HG03045 (cell line): ENCODE measurements around the gene TEKTIP1.

ENCODE experiments used
- ATAC-seq: cut with Tn5 transposase; IDR thresholded peaks from one replicate; pipeline ENCODE4 v1.9.1; 2021; ENCODE audit warnings: mild to moderate bottlenecking, moderate library complexity; ENCODE audit not compliant: unreplicated experiment

Gene TEKTIP1

DNA sequence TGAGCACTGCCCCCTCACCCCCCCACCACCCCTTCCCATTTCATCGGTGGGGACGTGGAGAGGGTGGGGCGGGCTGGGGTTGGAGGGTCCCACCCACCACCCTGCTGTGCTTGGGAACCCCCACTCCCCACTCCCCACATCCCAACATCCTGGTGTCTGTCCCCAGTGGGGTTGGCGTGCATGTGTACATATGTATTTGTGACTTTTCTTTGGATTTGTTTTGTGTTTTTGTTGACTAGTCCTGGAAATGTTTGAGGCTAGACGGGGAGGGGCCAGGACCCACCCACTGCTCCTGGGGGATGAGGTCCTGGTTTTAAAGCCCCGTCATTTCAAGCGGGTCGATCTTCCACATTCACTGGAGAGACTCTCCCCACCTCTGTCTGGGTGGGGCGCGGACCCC lies 3.0 kb upstream of the TEKTIP1 start:
- ATAC-seq: no peak

DNA sequence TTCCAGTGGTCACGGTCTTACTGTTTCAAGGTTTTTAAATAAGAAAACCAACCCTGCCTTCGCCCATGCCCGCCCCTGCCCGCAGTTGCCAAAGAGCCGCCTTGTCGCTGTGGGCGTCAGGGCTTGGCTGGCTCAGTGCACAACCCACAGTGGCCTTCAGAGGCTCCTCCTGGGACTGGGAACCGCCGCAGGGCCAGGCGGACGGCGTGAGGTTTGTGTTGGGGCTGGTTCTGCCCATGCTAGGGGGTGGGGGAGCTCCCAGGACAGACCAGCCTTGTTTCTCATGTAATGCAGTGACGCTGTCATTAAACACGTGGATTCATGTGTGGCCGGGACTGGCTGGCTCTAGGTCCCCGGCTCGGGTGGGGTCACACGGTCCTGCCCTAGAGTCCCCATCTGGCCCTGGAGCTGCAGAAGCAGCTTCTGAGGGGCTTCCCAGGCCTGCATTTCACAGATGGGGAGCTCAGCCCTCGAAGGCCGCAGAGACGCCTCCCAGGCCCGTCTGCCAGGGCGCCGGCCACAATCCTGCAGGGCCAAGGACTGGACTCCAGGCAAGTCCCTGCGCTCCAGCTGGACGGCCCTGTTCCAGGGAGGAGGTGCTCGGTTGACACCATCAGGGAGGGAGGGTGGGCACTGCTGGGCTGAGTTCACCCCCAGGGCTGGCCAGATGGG lies 2.4 kb upstream of the TEKTIP1 start:
- no peak for ATAC-seq

DNA sequence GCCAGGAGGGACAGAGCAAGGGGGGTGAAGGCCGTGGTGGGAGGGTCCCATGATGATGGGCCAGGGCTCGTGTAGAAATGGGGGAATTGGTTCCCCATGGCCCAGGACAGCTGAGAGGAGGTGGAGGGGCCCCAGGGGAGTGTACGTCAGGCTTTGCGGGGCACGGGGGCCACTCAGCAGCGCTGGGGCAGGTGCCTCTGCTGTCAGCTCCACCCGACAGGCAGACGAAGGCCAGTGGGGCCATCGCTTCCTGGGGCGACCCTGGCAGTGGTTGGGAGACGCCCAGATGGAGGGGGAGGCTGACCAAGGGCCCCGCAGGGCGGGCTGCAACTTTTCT lies 1.9 kb upstream of the TEKTIP1 start:
- ATAC-seq: no peak

DNA sequence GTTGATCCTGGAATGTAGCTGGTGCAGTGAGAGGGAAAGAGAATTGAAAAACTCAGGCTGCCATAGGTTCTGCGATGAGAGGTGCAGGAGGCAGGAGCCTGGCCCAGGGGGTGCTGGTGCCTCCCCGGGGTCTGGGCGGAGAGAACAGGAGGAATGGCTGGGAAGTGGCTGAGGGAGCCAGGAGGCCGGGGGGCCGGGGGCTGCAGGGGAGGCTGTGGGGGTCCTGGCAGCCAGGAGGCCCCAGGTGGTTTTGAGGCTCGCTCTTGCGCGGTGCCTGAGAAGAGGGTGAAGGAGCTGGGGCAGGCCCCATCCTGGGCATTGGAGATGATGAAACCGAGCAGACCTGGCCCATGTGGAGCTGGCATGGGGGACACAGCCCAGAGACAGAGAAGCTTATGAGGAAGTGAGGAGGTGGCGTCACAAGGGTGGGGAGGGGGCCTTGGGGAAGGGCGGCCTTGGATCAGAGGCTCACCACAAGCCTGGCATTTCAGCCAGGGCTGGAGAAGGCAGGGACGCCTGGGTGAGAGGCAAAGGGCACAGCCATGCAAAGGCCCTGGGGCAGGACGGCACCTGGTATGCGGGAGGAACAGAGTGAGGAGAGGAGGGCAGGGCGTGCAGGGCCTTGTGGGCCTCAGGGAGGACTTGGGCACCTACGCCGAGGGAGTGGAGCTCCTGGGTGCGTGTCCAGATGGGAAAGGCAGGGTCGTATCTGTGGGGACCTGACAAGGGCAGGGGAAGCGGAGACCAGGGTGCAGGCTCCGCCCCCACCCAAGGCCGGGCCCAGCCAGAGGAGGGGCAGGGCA lies 1.3 kb upstream of the TEKTIP1 start:
- no peak for ATAC-seq

DNA sequence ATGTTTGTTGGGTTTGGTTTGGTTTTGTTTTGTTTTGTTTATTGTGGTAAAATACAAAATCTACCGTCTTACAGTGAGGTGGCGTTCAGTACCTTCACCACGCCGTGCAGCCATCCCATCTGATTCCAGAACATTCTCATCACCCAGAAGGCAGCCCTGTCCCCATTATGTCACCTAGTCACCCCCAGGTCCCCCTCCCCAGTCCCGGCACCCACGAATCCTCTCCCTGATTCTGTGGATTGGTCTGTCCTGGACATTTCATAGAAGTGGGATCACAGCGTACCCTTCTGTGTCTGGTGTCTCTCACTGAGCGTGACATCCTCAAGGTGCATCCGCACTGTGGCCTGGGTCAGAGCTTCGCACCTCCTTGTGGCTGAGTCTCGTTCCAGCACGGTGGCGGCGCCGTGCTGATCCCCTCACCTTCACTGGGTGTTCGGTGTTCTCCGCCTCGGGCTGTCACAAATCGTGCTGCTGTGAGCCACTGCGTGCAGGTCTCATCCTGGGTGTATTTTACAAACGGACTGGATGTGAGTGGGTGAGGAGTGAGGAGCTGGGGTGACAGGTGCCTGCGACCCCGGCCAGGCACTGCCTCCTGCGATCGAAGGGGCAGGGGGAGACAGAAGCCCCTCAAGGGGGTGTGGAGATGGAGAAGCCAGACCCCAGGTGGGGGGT lies 580 bp upstream of the TEKTIP1 start:
- ATAC-seq: no peak

DNA sequence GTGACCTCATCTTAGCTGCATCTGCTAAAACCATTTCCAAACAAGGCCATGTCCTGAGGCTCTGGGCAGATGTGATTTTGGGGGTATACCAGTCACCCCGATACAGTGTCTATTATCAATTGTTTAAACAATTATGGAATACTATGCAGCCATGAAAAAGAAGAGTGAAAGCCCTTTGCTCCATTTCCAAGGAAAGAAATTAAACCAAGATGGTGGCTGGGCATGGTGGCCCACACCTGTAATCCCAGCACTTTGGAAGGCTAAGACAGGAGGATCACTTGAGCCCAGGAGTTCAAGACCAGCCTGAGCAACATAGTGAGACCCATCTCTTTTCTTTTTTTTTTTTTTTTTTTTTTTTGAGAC lies 763 bp downstream of the TEKTIP1 start:
- ATAC-seq: no peak

DNA sequence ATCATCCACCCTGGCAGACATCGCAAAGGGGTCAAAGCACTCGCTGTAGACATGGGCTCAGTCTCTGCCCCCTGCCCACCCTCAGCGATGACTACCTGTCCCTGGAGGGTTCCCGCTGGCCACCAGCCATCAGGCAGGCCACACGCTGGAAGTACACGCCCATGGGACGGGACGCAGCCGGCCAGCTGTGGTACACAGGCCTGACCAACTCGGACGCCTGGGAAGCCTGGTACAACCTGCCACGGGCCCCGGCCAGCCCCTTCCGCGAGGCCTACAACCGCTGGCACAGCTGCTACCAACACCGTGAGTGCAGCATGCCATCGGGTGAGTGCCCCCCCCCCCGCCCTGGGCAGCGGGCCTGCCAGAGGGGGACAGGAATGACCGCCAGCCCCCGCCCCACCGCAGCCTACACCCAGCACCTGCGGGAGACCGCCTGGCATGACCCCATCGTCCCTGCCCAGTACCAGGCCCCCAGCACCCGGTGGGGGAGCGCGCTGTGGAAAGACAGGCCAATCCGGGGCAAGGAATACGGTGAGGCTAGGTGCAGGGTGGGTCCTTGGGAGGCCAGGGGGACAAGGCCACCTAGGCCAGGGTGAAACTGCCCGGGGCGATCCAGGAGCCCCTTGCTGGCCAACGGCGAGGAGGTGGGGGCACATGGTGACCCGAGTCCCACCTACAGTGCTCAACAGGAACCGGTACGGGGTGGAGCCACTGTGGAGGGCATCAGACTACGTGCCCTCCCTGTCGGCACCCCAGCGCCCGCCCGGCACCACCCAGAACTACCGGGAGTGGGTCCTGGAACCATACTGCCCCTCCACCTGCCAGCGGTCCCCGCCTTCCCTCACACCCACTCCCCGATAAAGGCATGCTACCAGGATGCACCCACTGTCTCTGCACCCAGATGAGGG lies 4.4 kb downstream of the TEKTIP1 start:
- no peak for ATAC-seq

DNA sequence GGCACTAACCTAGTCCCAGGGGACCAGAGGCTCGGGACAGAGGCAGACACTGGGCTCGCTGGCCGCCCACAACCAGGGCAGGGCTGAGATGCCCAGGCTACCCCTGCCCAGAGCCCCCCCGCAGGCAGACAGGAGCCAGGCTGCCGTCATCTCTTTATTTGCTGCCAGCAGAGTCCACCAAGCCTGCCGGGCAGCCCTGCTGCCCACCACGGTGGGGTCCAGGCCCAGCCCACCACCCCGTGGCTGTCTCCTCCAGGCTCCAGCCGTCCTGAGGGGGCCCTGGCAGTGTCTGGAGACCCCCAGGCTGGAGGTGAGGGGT lies 5.0 kb downstream of the TEKTIP1 start:
- no peak for ATAC-seq

DNA sequence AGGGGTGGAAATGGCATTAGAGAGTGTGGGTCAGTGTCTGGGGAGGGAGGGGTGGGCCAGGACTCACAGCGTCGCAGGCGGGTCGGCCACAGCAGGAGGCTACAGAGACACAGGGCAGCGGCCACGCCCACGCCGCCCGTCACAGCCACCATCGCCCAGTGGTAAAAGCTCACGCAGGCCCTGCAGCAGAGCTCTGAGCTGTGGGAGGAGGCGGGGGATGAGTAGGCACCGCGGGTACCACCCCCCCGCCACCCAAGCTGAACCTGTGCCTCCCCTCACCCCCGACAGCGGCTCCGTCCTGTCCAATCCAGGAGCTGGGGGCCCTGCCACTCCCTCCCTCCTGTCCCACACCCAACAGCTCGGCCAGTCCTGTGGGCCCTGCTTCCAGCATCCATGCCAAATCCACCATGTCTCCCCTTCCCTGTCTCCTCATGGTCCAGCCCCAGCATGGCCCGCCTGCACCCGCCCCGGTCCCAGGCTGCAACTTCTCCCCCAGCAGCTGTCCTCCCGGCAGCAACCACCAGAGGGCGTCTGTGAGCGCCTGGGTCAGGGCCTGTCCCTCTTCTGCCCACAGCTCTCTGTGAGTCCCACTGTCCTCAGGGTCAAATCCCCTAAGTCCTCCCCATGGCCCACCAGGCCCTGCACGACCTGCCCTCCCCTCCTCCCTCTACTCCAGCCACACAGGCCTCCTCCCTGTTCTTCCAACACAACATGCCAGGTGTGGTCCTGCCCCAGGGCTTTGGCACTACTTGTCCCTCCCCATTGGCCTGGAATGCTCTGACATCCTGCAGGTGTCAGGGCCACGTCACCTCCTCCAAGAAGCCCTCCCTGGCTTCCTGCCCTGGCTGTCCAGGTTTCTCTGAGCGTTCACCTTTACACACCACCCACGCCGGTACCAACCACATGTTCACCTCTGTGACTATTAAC lies 6.0 kb downstream of the TEKTIP1 start:
- no peak for ATAC-seq

DNA sequence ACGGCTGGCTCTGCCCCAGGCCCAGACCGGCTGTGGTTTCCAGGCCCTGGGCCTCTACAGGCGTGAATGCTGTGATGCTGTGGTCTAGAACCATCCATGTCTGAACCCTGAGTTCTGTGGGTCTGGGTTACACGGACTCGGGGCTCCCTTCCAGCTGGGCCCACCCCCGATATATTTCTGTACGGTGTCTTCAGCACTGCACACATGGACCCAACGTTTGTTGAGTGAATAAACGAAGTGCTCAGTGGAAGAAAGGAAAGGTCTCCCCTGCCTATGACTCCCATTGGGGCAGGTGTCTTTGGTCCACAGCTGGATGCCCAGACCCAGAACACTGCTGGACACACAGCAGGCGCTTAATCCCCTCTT lies 6.7 kb downstream of the TEKTIP1 start:
- no peak for ATAC-seq

DNA sequence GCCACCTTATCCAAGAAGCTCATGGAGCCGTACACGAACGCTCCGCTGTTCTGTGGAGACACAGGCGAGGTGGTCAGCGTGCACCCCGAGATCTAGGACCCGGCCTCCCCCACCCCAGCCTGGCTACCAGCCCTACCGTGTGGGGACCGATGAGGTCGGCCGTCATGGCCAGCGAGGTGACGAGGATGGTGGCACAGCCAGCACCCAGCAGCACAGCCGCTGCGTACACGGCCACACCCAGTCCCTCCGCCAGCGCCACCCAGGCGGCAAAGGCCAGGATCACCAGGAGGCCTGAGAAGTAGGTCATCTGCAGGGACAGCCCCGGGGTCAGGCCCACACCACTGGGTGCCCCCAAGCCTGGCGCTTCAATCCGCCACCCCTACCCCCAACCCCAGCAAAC lies 7.1 kb downstream of the TEKTIP1 start:
- no peak for ATAC-seq

DNA sequence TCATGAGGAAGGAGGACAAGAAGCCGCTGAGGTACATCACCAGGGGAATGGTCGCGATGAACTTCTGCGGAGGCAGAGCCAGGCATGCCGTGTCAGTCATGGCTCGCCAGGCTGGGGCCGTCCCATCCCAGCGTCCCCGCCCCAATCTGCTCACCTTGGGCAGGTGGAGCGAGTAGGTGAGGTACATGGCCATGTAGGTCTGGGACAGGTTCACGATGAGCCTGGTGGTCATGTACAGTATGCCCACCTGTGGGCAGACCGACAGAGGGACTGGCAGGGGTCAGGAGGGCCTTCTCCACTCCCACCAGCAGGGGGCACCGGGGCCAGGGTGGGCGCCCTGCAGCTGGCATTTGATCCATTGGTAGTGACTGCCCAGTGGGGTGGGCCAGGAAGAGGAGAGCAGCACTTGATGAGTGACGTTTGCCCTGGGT lies 8.3 kb downstream of the TEKTIP1 start:
- no peak for ATAC-seq

DNA sequence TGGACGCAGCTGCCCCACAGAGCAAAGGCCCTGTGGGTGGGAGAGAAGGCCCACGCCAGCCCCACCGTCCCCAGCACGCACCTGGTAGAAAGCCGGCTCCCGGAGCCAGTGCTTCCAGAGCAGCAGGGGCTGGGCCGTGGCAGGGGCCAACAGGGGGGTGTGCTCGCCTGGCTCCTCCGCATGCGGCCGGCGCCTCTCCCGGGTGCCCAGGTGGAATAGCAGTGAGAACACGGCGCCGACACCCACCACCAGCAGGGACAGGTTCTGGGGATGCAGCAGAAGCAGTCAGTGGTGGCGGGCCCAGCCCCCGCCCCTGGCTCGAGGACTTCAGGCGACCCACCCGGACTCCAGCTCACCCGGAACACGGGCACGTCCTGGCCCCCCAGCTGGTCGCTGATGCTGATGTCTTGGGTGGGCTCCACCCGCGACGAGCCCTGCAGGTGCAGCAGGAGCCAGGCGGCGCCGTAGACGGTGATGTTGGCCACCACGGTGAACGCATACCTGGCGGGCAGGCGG lies 8.9 kb downstream of the TEKTIP1 start:
- ATAC-seq: no peak

DNA sequence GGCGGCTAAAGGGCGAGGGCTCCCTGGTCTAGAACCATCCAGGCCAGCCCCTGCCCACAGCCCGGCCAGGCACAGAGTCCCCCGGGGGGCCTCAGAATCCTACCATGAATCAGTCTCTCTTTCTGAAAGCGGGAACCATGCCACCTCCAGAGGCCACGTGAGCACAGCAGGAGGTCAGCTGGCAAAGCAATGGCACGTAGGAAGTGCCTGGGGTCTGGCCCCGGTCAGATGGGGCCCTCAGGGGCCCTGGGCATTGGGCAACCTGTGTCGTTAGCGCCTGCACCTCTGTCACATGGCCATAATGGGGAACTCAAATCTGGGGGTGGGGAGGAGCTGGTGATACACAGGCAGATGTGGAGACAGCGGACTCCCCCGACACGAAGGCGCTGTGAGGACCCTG lies 9.6 kb downstream of the TEKTIP1 start:
- ATAC-seq: no peak

DNA sequence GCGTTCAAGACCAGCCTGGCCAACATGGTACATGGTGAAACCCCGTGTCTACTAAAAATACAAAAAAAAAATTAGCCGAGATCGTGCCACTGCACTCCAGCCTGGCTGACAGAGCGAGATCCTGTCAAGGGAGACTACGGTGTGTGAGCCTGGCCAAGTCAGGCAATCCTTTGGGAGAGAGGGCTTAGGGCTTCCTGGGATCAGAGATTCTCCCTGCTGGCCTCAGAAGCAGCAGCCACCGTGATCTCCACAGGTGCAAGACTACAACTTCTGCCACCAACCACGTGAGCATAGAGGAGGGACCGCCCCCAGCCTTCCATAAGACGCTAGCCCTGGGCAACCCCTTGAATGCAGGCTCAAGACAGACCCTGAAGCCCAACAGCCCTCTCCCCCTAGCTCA lies 10.8 kb downstream of the TEKTIP1 start:
- no peak for ATAC-seq

DNA sequence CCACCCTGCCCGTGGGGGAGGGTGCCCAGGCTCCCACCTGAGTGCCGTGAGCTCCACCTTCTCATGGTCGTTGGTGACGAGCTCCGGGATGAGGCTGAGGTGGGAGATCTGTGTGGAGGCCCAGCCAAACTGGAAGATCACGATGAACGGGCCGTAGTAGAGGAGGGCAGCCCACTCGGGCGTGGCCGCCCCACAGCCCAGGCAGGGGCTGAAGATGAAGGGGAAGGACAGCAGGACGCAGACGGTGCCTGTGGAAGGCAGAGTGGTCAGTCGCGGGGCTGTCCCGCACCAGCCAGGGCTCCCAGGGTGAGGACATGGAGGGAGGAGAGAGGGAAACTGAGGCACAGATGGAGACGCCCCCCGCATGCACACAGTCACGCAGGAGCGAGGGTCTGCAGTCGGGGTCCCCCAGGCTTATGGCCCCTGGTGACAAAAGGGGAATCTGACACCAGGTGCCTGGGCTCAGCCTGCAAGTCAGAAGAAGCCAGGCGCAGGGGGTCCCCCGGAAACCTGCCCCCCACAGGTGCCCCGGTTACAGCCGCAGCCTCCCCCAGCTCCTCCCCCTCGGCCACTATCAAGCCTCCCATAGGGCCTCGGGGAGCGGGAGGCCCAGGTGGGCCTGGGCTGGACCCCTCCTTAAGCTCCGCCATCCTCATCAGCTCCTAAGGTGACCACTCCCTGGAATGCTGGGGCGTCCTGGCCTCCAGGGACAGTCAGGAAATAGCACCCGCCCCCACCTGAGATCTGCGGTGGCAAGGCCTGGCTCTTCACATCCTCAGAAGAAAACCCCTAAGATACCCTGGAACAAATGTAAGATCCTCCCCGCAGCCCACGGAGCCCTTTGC lies 12.2 kb downstream of the TEKTIP1 start:
- no peak for ATAC-seq

DNA sequence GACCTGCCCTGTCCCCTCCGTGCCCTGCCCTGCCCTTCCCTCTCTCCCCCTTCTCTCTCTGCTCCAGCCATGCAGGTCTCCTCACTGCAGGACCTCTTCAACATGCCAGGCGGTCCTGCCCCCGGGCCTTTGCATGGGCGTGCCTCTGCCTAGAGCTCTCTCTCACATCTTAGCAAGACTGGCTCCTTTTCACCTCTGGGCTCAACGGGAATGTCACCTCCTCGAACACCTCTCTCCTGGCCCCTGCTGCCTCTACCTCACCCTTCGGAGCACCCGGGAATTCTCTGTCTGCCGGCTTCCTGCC lies 12.8 kb downstream of the TEKTIP1 start:
- ATAC-seq: no peak

DNA sequence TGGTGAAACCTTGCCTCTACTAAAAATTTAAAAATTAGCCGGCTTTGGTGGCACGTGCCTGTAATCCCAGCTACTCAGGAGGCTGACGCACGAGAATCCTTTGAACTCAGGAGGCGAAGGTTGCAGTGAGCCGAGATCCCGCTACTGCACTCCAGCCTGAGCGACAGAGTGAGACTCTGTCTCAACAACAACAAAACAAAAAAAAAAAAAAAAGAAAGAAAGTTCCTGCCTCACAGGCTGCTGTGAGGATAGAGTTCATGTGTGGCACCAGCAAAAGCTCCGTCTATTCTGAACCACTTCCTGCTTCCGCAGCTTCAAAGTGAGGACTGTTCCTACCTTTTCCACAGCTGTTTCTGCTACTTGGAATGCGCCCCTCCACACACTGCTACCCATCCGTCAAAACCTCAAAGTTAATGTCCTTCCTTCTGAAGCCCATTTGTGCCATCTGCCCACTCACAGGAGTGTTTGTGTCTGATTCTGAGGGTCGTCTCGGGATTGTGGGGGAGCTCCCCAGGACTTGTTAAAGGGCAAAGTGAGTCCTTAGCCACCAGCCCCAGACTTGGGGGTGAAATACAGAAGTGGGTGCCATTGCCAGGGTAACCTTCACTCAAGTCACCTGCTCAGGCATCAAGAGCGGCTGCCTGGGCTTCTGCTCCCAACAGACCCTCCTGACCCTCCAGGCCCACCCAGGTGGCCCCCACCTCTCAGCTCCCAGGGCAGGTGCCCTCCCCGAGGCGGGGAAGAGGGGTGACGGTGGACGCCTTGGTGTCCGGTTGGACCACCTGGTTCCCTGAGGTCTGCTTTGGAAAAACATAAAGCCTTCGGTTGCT lies 15.5 kb downstream of the TEKTIP1 start:
- no peak for ATAC-seq
